ENCODE measurements around the gene EGR1.
"Not testable (repeated sequence)": the region's sequence is repeated elsewhere in the genome, so short reads cannot be mapped to it uniquely, and the experiment has no call there.

DNA sequence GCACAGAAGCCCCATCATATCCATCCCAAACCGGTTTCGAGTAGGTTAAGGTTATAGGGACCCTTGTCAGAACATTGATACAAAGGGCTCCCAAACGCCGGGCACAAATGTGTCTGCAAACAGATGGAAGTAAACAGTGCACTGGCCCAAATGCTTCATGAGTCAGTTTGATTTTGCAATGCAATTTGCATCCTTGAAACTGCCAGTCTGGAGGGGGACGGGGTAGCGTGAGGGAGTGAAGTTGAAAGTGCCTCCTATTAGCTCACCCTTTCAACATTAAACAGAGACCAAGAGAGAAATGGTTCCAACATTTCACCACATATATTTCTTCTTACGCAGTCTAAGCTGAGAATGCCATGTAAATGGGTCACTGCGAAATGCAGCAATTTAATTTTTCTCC, 42.2 kb downstream of the EGR1 start:
- TF ChIP-seq, protein P1, sequence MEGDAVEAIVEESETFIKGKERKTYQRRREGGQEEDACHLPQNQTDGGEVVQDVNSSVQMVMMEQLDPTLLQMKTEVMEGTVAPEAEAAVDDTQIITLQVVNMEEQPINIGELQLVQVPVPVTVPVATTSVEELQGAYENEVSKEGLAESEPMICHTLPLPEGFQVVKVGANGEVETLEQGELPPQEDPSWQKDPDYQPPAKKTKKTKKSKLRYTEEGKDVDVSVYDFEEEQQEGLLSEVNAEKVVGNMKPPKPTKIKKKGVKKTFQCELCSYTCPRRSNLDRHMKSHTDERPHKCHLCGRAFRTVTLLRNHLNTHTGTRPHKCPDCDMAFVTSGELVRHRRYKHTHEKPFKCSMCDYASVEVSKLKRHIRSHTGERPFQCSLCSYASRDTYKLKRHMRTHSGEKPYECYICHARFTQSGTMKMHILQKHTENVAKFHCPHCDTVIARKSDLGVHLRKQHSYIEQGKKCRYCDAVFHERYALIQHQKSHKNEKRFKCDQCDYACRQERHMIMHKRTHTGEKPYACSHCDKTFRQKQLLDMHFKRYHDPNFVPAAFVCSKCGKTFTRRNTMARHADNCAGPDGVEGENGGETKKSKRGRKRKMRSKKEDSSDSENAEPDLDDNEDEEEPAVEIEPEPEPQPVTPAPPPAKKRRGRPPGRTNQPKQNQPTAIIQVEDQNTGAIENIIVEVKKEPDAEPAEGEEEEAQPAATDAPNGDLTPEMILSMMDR (conservative IDR thresholded peaks at IDR 0.05; ENCODE audit: low read length), result not testable (repeated sequence)
- not testable (repeated sequence) for TF ChIP-seq EZH2phosphoT487 (IDR thresholded peaks at IDR 0.05; ENCODE audit: borderline replicate concordance, low read depth, low read length)

Measured in OCI-LY7 (cell line).